Measurements from ENCODE around the gene THEMIS.

- TF ChIP-seq GATA3 (IDR thresholded peaks at IDR 0.05; ENCODE audit: low read depth, low read length): no peak
- no peak for TF ChIP-seq GATA2 (IDR thresholded peaks at IDR 0.05; ENCODE audit: low read depth, low read length)
Measured at GRCh38 chr6:127934956-127935355, 34.1 kb upstream of the THEMIS start.
